GM12878 (cell line): ENCODE data around the gene ZNF124. TPM values are rescaled to one million over a fixed set of nuclear protein-coding genes. Genes with fewer than 3 reads are reported as not detected.

Experiments used
- ATAC-seq: fragments of 200-7000 bp; cut with Tn5 transposase; 3 replicates; pipeline ENCODE4 v1.9.1; 2020; ENCODE audit warnings: mild to moderate bottlenecking, moderate library complexity
- BruUV-seq: library from RNA; stranded (reverse); fragments of 400-500 nt; replicated peaks from 2 replicates; lab custom pipeline; 2021; lab: Mats Ljungman, UMichigan
- CTCF ChIA-PET: fragments of 300-600 bp; sonication (Branson Sonifier 250); formaldehyde crosslinking; extraction: SDS; loops from one replicate; lab custom pipeline; 2021; ENCODE audit warnings: inconsistent platforms; lab: Yijun Ruan, JAX
- POLR2A ChIA-PET: fragments of 350-600 bp; formaldehyde crosslinking; extraction: SDS; loops from one replicate; lab custom pipeline; 2021; ENCODE audit warnings: inconsistent platforms; lab: Charles Lee
- RAD21 ChIA-PET: fragments of 300-600 bp; sonication (Branson Sonifier 250); formaldehyde crosslinking; loops from one replicate; lab custom pipeline; 2023; ENCODE audit warnings: antibody characterized with exemption; ENCODE audit not compliant: unreplicated experiment; lab: Charles Lee
- SMC1A ChIA-PET: fragments of 300-600 bp; sonication (Branson Sonifier 250); formaldehyde crosslinking; loops from one replicate; lab custom pipeline; 2023; ENCODE audit not compliant: unreplicated experiment, uncharacterized antibody; lab: Charles Lee
- DNase-seq: peaks from one replicate; pipeline ENCODE4 v3.0.0-alpha.2; 2011; ENCODE audit warnings: low read depth, low spot score
- FAIRE-seq: peaks from 3 replicates; lab custom pipeline; 2011; peaks lifted over from hg19 to GRCh38; lab: Jason Lieb, UNC
- H2AFZ ChIP-seq: 2 replicates; pipeline ENCODE4 v1.6.0; 2011; ENCODE audit warnings: low read depth, low read length, control low read depth; ENCODE audit not compliant: control insufficient read depth
- H3K27ac ChIP-seq: 2 replicates; pipeline ENCODE4 v1.5.1; 2011; ENCODE audit warnings: control low read depth; ENCODE audit not compliant: control insufficient read depth, insufficient read depth
- H3K27me3 ChIP-seq, 2 experiments: replicated peaks in 1 of 2; 2 replicates each; pipeline versions ENCODE4 v1.6.0 to v1.6.1; 2011; ENCODE audit warnings: low read length in 1 of 2; ENCODE audit not compliant: control insufficient read depth in 2 of 2, insufficient read depth in 2 of 2
- H3K36me3 ChIP-seq, 2 experiments: 2 replicates each; pipeline ENCODE4 v1.5.1; 2011; ENCODE audit warnings: low read length in 1 of 2; ENCODE audit not compliant: control insufficient read depth in 2 of 2, insufficient read depth in 2 of 2
- H3K4me1 ChIP-seq: 2 replicates; pipeline ENCODE4 v1.6.1; 2011; ENCODE audit warnings: mild to moderate bottlenecking, low read length, moderate library complexity, mixed read lengths; ENCODE audit not compliant: control insufficient read depth, insufficient read depth
- H3K4me2 ChIP-seq: 2 replicates; pipeline ENCODE4 v1.6.0; 2011; ENCODE audit warnings: control low read depth; ENCODE audit not compliant: control insufficient read depth, insufficient read depth
- H3K4me3 ChIP-seq: fragments of 200-600 bp; sonication (generic); 2 replicates; pipeline ENCODE4 v1.5.1; 2016
- H3K79me2 ChIP-seq: 2 replicates; pipeline ENCODE4 v1.6.0; 2011; ENCODE audit warnings: low read length; ENCODE audit not compliant: control insufficient read depth, insufficient read depth
- H3K9ac ChIP-seq: 2 replicates; pipeline ENCODE4 v1.8.0; 2011; ENCODE audit warnings: low read length, control low read depth, mixed read lengths; ENCODE audit not compliant: control insufficient read depth, insufficient read depth
- H3K9me3 ChIP-seq: replicated peaks from 3 replicates; pipeline ENCODE4 v1.5.1; 2011; ENCODE audit warnings: mild to moderate bottlenecking, low read length; ENCODE audit not compliant: control insufficient read depth, insufficient read depth
- H4K20me1 ChIP-seq: 2 replicates; pipeline ENCODE4 v1.6.0; 2011; ENCODE audit not compliant: control insufficient read depth, insufficient read depth
- HCFC1 ChIP-seq: fragments of 150-350 bp; IDR thresholded peaks from 2 replicates; pipeline ENCODE4 v1.6.1; 2014; ENCODE audit warnings: low read length
- KAT2A ChIP-seq: conservative IDR thresholded peaks from 2 replicates; pipeline ENCODE4 v1.6.1; 2011; ENCODE audit warnings: low read depth, low read length; ENCODE audit not compliant: control insufficient read depth
- MEF2B ChIP-seq: fragments of 450-650 bp; IDR thresholded peaks from 2 replicates; pipeline ENCODE4 v1.6.1; 2018; ENCODE audit warnings: mild to moderate bottlenecking, moderate library complexity; ENCODE audit not compliant: partially characterized antibody, poor library complexity, severe bottlenecking
- NBN ChIP-seq: fragments of 450-650 bp; IDR thresholded peaks from 2 replicates; pipeline ENCODE4 v1.6.1; 2016
- NFYA ChIP-seq: IDR thresholded peaks from 2 replicates; pipeline ENCODE4 v1.6.1; 2011; ENCODE audit warnings: low read depth, mild to moderate bottlenecking, low read length, improper control_type of control experiment, borderline replicate concordance
- POLR2AphosphoS2 ChIP-seq: IDR thresholded peaks from 2 replicates; pipeline ENCODE4 v1.6.1; 2011; ENCODE audit warnings: low read depth, mild to moderate bottlenecking, low read length, improper control_type of control experiment, moderate library complexity
- SPI1 ChIP-seq: IDR thresholded peaks from 2 replicates; pipeline ENCODE4 v1.6.1; 2011; ENCODE audit warnings: low read depth, mild to moderate bottlenecking, low read length, moderate library complexity, borderline replicate concordance; ENCODE audit not compliant: insufficient read depth
- TCF7 ChIP-seq: IDR thresholded peaks from 2 replicates; pipeline ENCODE4 v1.6.1; 2014; ENCODE audit warnings: antibody characterized with exemption, borderline replicate concordance
- YY1 ChIP-seq: IDR thresholded peaks from 2 replicates; pipeline ENCODE4 v1.6.1; 2011; ENCODE audit warnings: low read depth, mild to moderate bottlenecking, low read length
- ZNF384 ChIP-seq: IDR thresholded peaks from 2 replicates; pipeline ENCODE4 v1.6.1; 2012; ENCODE audit warnings: low read depth, mild to moderate bottlenecking, low read length, improper control_type of control experiment, borderline replicate concordance
- WGBS: methylation state at CpG from one replicate; pipeline ENCODE4 v1.1.6; 2016; ENCODE audit warnings: low lambda C conversion rate; ENCODE audit not compliant: insufficient replicate concordance, insufficient coverage; ENCODE audit errors: missing lambda C conversion rate; 5-methylcytosine and 5-hydroxymethylcytosine counted together
- in situ Hi-C: fragments of 300-500 bp; cut with MboI; formaldehyde crosslinking; loops from 9 replicates; pipeline ENCODE4 v1.14.3; 2018; ENCODE audit warnings: mixed read lengths
- intact Hi-C: fragments of 100-400 bp; cut with micrococcal nuclease; formaldehyde crosslinking; loops from one replicate; pipeline ENCODE4 v1.14.2; 2022; ENCODE audit not compliant: unreplicated experiment
- polyA plus RNA-seq, 11 experiments: library from polyadenylated mRNA; depleted of rRNA in 4 of 11; unstranded in 6 of 11; stranded (reverse) in 5 of 11; fragments of >200 nt; fragmentation: Nextera tagmentation in 4 of 11; fragmentation: Illumina TruSeq in 1 of 11; extraction: Ambion mirVana in 4 of 11; extraction: Trizol in 1 of 11; gene quantifications; 1 replicate in 1 of 11; 2 replicates in 10 of 11; pipeline versions ENCODE4 v1.2.1 to v1.2.3, GENCODE V29; 2011 to 2016; ENCODE audit warnings: inconsistent platforms in 2 of 11, missing spikeins in 2 of 11, low read depth in 1 of 11
- total RNA-seq, 4 experiments: library from RNA; depleted of rRNA in 3 of 4; stranded (reverse); fragments of >200 nt in 3 of 4; fragmentation: Illumina TruSeq in 1 of 4; extraction: Trizol in 1 of 4; gene quantifications; 2 replicates each; pipeline versions ENCODE4 v1.2.1 to v1.2.3, GENCODE V29; 2013 to 2021
- TF ChIP-seq, protein P1 (sequence below): fragments of 450-650 bp; IDR thresholded peaks from 2 replicates; pipeline ENCODE4 v1.6.1; 2017; ENCODE audit warnings: mild to moderate bottlenecking
- TF ChIP-seq, protein P2 (sequence below): fragments of 450-650 bp; formaldehyde crosslinking; IDR thresholded peaks from 2 replicates; pipeline ENCODE4 v1.5.0; 2022; ENCODE audit warnings: mild to moderate bottlenecking, missing genetic modification characterization

Gene ZNF124
- total and polyA plus RNA-seq, 10 of the 15 experiments (the other 5 are each of a cell fraction or from before 2014, with no cell fraction given), result 6.8 to 37.5 (median 12.5) TPM

- intact Hi-C loops, result no loop called here
- FAIRE-seq (no peak), DNase-seq (no peak), ATAC-seq (no peak)
- no peak overlapping the region for H3K9ac ChIP-seq
- H3K4me1 ChIP-seq, result no peaks in the 10 kb centered on the region
- H3K36me3 ChIP-seq, result no peaks in the 10 kb centered on the region
- H3K27me3 ChIP-seq, result peaks cover 1 to 5% of the 10 kb centered on the region in 2 experiments; a peak in 3 of 4 replicates
- POLR2A ChIA-PET, result no interaction called here
- no TSS peak for BruUV-seq
- no peak overlapping the region for H3K4me3 ChIP-seq
- H3K9me3 ChIP-seq, result peaks cover 4% of the 10 kb centered on the region; the same call in 2 of the 3 replicates
- WGBS, result 36% methylated on average over 15 of the region's 62 CpGs
- CTCF ChIA-PET, result no interaction called here
- RAD21 ChIA-PET, result no interaction called here
- no peak overlapping the region for H3K27ac ChIP-seq
- no peaks in the 10 kb centered on the region for H4K20me1 ChIP-seq
- SMC1A ChIA-PET, result no interaction called here
- TF ChIP-seq, protein P1, sequence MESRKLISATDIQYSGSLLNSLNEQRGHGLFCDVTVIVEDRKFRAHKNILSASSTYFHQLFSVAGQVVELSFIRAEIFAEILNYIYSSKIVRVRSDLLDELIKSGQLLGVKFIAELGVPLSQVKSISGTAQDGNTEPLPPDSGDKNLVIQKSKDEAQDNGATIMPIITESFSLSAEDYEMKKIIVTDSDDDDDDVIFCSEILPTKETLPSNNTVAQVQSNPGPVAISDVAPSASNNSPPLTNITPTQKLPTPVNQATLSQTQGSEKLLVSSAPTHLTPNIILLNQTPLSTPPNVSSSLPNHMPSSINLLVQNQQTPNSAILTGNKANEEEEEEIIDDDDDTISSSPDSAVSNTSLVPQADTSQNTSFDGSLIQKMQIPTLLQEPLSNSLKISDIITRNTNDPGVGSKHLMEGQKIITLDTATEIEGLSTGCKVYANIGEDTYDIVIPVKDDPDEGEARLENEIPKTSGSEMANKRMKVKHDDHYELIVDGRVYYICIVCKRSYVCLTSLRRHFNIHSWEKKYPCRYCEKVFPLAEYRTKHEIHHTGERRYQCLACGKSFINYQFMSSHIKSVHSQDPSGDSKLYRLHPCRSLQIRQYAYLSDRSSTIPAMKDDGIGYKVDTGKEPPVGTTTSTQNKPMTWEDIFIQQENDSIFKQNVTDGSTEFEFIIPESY, result no peak
- TF ChIP-seq, protein P2, sequence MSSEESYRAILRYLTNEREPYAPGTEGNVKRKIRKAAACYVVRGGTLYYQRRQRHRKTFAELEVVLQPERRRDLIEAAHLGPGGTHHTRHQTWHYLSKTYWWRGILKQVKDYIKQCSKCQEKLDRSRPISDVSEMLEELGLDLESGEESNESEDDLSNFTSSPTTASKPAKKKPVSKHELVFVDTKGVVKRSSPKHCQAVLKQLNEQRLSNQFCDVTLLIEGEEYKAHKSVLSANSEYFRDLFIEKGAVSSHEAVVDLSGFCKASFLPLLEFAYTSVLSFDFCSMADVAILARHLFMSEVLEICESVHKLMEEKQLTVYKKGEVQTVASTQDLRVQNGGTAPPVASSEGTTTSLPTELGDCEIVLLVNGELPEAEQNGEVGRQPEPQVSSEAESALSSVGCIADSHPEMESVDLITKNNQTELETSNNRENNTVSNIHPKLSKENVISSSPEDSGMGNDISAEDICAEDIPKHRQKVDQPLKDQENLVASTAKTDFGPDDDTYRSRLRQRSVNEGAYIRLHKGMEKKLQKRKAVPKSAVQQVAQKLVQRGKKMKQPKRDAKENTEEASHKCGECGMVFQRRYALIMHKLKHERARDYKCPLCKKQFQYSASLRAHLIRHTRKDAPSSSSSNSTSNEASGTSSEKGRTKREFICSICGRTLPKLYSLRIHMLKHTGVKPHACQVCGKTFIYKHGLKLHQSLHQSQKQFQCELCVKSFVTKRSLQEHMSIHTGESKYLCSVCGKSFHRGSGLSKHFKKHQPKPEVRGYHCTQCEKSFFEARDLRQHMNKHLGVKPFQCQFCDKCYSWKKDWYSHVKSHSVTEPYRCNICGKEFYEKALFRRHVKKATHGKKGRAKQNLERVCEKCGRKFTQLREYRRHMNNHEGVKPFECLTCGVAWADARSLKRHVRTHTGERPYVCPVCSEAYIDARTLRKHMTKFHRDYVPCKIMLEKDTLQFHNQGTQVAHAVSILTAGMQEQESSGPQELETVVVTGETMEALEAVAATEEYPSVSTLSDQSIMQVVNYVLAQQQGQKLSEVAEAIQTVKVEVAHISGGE (CRISPR knock-in tag), result no peak
- TF ChIP-seq POLR2AphosphoS2 (no peak), NFYA (no peak), MEF2B (no peak), NBN (no peak), YY1 (no peak), KAT2A (no peak), ZNF384 (no peak), HCFC1 (no peak), TCF7 (no peak), SPI1 (no peak)
- in situ Hi-C loops, result no loop called here
- no peaks in the 10 kb centered on the region for H3K79me2 ChIP-seq
- peak overlapping the region; percentile 33; the same call in 1 of the 2 replicates for H3K4me2 ChIP-seq
- no peak overlapping the region for H2AFZ ChIP-seq
These were observed 60.5 kb downstream of the ZNF124 start for GRCh38 chr1:247111259-247111699.
